GM20000 (cell line): ENCODE results near the gene NBPF1.
"Not testable (repeated sequence)": the region's sequence is repeated elsewhere in the genome, so short reads cannot be mapped to it uniquely, and the experiment has no call there.

Experiments
- DNase-seq: peaks from one replicate; pipeline ENCODE4 v3.0.0; 2012; ENCODE audit warnings: low spot score
- TF ChIP-seq, protein P1 (sequence below): IDR thresholded peaks from 2 replicates; pipeline ENCODE4 v1.5.1; 2012; ENCODE audit warnings: mild to moderate bottlenecking, control low read depth; ENCODE audit errors: extremely low read depth, missing control alignments

NBPF1 gene

DNA sequence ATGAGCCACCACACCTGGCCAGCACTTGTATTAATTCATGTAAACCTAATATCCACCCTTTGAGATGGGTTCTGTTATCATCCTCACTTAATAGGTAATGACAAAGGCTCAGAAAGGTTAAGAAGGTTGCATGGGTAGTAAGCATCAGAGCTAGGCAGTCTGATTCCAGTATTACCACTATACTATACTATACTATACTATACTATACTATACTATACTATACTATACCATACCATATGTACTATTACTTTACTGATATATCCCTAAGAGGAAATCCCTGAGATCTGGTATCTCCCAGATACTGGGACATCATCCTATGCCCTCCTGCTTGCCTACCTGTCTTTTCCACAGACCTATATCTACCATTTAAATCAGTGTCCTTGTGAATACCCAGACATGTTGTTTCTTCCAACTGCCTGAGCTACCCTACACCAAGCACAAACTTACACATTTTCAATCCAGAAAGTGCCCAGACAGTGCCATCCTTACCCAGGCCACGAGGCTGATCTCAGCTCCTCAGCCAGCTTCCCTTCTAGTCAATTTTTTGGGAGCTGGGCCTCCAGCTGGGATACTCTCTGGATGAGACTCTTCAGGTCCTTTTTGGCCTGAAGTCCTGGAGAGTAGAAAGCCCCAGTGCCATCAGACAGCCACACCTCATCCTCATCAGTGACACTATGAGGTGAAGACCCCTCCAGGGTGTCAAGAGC is 63.0 kb downstream of the NBPF1 start:
- DNase-seq = not testable (repeated sequence)

DNA sequence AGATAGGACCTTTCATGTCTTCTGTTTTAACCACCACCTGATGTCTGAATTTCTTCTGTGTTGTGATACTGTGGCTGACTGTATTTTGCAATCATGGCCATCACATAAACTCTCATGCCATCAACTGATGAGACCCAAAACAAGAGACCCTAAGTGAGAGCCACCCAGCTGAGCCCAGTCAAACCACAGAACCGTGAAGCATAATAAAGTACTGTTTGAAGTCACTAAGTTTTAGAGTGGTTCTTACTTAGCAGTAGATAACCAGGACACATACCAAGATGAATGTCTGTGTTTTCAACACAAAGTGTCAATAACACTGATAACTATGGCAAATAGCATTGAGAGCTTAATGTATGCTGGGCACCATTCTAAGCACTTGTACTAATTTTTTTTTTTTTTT is 63.8 kb downstream of the NBPF1 start:
- not testable (repeated sequence) for DNase-seq

DNA sequence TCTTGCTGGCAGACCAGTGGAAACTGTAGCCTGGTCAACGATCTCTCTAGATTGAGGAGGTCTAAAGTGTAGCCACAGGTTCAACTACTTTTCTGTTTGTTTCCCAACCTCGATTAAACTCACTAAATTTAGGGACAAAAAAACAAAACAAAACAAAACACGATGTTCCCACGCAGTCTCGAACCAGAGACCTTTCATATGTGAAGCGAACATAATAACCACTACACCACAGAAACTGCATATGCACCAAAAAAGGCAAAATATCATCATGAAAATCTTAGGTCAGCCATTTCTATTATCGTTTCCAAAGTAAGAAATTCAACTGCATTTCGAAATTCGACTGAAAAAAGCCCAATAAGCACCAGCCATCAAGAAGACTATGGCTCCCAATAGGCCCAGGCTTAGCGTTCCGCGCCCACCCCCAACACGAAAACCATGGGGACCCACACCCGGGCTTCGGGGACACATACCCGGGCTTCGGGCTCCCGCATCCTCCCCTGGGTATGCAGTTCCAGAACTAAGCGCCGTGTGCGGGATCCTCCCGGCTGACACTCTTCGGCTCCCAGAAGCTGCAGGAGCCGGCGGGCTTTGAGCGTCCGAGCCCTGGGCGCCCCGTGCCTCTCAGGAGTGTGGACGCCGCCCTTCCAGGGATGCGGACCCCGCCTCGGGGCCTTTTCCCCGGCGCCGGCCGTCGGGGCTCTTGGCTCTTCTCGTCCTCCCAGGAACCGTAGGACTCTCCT is 65.7 kb downstream of the NBPF1 start:
- not testable (repeated sequence) for DNase-seq

DNA sequence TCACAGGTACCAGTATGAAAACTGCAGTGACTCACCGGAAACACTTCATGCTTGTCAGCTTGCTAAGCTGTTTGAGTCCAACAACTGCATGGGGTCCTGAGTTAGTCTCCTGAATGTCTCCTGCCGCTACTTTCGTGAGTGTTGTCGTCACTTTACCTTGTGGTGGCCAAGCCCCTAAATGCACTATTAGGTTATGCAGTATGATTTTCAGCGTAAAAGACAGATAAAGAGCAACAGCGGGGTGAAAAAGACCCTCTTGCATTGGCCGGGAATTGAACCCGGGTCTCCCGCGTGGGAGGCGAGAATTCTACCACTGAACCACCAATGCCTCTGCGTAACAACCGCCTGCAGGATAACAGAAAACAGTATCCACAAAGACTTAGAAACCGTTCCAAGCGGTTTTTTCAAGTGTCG is 67.7 kb downstream of the NBPF1 start:
- not testable (repeated sequence) for DNase-seq

DNA sequence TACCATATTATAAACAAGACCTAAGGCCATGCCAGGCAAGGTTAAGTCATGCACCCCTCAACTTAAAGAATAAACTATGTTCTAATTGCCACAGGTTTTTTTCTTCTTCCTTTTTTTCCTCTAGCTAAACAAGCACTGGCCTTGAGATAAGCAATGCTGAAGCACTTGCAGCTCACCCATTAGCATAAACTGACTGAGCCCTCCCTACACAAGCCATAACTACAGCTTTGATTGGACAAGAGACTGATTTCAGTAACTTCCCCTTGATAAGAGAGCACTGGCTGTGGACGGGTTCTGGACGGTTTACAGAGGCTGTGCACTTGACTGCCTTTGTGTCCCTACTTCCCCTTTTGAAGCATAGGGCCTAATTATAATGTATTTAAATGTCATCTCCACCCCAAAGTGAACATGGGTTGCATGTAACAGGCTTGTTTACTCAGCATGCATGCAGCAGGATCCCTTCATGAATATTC is 72.9 kb downstream of the NBPF1 start:
- not testable (repeated sequence) for DNase-seq

DNA sequence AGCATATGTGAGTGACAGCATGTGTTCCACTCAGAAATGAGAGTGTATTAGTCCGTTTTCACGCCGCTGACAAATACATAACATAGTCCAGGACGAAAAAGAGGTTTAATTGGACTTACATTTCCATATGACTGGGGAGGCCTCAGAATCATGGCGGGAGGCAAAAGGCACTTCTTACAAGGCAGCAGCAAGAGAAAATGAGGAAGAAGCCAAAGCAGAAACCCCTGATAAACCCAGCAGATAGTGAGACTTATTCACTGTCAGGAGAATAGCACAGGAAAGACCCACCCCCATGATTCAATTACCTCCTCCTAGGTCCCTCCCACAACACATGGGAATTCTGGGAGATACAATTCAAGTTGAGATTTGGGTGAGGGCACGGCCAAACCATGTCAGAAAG is 75.8 kb downstream of the NBPF1 start:
- DNase-seq = not testable (repeated sequence)

DNA sequence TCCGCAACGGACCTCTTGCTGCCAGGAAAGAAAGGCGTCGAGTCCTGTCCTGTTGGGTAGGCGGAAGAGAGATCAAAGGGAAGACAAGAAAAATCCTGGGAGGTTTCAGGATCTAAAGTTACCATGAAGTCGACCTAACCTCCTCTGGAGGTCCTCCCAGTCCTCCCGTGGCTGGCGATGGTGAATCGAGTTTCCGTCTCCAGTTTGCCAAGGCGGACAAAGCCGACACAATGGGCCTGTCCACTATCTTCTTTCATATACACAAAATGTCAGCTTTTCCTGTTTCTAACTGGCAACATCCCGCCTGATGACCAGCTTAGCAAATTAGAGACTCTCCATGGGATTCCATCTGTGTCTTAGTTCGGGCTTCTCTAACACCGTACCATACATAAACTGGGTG is 76.6 kb downstream of the NBPF1 start:
- not testable (repeated sequence) for DNase-seq

DNA sequence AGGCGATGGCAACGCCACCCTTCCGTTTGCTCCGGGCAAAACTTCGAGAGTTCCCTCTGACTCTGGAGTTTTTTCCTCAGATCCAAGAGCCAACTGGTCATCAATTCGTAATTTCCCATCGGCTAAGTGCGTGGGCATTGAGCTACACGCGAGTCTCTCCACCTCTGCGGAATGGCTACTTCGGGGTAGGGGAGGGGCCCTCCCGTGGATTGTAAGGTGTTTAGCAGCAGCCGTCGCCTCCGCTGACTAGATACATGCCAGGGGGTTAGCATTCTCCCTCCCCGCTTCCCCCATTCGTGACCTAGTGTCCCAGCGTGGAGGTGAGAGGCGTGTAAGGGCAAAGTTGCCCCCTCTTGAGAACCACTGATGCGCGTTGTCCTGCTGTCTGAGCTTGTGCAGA is 77.5 kb downstream of the NBPF1 start:
- DNase-seq = not testable (repeated sequence)

DNA sequence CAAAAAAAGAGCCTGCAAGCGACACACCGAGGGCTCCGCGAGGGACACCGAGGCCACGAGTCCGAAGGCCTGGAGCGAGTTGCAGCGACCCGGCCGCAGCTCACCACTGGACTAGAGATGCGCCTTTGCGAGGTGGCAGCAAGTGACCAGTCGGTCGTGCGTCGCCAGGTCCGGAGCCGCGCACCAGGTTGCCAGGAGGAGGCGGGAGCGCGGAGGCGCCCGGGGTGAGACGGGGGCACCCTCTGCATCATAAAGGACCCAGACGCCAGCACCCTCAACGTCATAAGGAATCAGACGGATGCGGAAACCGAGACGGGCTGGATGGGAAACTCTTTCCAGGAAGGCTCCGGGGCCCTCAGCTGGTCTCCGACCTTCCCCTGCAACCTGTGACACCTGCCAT is 77.9 kb downstream of the NBPF1 start:
- not testable (repeated sequence) for DNase-seq

DNA sequence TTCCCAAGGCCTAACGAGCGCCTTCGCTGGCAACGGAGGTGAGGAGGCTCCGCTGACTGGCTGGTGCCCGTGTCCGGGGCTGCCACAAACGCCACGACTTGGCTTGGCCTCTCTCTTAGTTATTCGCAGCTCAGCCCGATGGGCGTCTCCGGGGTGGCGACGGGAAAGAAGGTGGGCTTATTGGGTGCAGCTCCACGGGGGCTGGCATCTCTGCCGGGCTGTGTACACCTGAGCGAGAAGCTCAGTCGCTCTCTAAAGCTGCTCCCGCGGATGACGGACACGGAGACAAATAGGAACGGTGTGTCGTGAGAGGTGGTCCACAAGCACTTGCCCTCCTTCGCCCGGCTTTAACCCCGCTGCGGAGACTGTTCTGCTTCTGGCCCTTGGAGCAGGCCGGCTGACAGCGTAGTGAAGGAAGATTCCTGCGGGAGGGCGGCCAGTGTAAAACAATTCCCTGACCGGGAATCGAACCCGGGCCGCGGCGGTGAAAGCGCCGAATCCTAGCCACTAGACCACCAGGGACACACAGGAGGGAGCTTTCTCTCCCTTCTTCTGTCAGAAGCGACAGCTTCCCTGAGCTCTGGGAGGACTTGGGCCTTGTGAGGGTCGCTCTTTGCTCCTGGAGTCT is 78.4 kb downstream of the NBPF1 start:
- DNase-seq = not testable (repeated sequence)

DNA sequence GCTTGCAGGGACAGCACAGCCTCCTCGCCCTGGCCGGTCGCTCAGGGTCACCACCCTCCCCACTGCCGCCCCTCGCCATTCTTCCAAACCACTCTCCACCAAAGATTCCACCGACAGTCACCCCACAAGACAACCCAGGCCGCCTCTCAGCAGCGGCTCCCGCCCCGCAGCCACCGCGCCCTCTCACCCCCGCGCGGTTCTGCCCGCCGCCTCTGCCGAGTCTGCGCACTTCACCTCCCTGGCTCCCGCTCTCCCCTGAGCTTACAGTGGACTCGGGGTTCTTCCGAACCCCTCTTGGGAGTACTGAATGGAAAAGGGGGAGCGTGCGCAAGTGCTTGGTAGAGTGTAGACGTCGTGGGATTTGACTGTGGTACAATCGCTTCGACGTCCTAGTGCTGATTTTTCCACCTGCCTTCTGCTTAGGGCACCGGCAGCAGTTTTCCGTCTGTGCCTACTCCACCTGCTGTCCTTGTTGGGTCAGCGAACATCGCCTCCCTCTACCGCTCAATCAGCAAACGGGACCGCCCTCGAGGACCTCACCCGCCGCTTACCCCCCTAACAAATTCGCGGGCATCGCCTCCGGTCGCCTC is 79.0 kb downstream of the NBPF1 start:
- not testable (repeated sequence) for DNase-seq

DNA sequence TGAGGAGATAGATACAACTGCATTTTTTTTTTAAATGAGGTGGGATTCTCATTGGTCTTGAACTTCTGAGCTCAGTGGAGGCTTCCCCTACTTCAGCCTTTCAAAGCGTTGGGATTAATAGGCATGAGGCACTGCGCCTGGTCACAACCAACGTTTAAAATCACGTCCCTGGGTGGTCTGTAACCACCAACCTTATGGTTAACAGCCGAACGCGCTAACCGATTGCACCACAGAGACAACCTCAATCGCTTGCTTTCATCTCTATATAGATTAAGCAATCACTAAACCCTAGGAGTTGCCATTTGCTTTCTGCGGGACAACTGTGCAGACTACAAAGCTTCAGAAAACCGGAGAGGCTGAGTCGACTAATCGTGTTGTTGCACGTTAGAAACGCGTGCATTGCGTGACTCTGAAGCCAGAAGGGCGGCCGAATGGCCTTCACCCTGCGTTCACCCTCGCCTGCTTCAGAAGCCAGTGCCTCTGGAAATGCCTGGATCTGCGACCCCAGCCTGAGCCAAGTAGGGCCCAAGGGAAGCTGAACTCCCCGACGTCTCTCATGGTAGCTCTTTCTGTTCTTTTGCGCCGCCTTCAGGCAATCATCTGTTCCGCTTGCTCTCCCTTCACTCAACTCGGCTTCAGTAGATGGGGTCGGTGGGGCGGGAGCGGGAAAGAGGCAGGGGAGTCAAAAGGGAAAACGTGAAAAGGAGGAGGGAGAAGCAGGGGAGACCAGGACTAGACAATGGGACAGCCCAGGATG is 81.0 kb downstream of the NBPF1 start:
- not testable (repeated sequence) for DNase-seq

DNA sequence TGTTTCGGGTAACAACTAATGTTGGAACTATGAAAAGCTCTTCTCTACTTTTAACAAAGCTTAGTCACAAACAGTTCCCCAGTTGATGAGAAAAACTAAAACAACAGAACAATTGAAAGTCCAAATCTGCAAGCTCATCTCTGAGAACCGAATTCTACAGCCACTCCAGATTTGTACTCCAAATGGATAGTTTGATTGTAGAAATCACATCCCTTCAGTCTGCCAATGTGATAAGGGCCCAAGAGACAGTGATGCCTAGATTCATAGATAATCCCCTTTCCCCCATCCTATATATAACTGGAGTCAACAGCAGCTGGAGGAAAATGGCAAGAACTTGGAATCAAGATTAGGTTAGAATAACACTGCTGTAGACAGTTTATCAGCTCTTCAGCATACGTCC is 85.0 kb downstream of the NBPF1 start:
- DNase-seq = not testable (repeated sequence)

DNA sequence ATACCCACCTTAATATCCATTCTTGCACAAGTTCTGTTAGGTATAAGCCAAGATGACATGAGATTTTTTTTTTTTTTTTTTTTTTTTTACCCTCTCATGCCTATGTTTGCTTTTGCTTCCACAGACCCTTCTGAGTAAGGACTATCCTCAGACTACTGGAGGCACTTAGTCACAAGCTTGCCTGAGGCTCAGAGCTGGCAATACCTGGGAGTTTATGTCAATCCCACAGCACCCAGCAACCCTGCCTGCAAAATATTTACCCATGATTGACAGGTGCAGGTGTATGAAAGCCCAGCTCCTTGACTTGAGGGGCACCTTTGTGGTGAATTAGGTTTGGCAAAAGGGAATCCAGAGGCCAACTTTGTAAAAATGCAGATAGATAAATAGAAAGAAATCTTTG is 87.6 kb downstream of the NBPF1 start:
- not testable (repeated sequence) for DNase-seq

DNA sequence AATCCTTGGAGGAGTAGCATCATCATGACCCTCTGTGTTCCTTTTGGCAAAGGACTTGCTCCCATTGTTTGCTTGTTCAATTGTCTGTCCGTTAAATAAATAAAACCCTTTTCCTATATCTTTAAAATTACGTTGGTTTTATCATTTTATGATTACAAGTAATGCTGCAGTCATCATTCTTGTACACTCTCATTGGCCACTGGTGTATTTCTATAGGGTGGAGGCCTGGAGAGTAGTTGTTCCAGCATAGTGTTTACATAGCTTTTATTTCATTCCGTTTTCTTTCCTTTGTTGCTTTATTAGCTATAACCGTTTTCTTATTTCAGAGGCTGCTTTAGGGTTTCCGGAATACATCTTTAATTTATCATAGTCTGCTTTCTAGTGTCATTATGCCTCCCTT is 91.7 kb downstream of the NBPF1 start:
- DNase-seq = not testable (repeated sequence)

DNA sequence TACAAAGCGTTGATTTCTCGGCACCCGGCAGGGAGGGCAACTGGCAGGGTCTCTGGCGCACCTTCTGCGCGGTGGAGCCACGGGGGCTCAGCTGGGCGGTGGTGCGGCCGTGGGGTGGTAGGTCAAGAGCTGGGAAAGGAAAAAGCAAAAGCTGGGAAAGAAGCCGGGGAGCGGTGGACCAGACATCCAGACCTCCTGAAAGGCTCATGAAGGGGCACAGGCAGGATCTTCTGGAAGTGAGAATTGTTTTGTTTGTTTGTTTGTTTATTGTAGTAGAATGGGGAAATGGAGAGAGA is 92.1 kb downstream of the NBPF1 start:
- TF ChIP-seq, protein P1, sequence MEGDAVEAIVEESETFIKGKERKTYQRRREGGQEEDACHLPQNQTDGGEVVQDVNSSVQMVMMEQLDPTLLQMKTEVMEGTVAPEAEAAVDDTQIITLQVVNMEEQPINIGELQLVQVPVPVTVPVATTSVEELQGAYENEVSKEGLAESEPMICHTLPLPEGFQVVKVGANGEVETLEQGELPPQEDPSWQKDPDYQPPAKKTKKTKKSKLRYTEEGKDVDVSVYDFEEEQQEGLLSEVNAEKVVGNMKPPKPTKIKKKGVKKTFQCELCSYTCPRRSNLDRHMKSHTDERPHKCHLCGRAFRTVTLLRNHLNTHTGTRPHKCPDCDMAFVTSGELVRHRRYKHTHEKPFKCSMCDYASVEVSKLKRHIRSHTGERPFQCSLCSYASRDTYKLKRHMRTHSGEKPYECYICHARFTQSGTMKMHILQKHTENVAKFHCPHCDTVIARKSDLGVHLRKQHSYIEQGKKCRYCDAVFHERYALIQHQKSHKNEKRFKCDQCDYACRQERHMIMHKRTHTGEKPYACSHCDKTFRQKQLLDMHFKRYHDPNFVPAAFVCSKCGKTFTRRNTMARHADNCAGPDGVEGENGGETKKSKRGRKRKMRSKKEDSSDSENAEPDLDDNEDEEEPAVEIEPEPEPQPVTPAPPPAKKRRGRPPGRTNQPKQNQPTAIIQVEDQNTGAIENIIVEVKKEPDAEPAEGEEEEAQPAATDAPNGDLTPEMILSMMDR = no peak
- no peak for DNase-seq

DNA sequence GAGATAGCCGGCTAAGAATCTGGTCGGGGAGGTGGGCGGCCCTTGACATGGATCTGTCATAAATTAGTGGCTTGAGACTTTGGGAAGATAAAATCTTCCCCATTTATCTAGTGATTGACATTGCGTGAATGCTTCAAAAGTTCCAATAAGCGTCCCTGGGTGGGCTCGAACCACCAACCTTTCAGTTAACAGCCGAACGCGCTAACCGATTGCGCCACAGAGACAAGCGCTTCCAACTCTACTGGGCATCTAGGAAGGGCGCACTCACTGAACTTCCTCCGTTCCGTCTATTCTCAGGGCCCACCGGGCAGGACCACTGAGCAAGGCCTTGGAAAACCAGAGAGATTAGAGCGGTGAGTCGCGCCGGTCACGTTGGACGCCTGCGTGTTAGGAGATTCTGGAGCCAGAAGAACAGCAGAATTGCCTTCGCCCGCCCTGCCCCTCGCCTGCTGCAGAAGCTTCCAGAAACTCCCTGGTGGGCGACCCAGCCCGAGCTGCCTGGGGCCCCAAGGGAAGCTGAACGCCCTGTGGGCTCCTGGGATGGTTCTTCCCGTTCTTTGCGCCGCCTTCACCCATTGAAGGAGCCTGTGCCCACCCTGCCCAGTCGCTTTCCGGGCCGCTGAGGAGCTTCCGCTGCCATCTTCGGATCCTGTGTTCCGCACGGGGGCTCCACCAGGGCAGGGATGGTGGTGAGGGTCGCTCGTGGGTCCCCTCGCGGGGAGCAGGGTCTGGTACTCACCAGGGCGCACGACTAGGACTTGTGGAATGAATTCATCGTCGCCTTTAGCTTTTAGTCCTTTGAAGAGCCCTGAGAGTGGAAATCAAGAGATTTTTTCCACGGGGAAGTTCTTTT is 92.7 kb downstream of the NBPF1 start:
- DNase-seq = not testable (repeated sequence)

DNA sequence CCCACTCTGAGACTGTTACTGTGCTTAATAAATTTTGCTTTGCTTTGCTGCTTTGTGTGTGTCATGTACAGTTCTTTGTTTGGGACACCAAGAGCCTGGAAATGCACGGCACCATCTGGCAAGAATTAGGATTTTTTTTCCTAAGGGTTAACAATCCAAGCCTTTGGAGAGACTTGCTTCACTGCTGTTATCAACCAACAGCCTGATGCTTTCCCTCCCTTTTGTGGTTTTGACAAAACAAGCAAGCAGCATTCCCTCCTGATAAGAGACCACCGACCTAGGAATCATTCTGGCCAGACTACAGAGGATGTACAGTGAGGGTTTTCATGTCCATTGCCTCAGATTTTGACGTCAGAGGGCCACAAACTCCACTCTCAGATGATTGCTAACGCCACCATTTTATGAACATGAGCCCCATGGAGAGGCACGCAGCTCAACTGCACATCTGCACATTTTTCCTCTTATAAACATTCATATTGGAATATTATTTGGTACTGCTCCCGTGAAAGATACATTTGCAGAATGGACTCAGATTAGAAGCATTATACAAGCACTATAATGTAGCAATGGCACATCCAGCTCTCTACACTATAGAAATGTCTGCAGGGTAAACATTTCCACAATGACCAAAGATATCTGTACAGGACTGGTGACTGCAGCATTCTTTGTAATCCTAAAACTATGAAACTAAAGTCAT is 94.0 kb downstream of the NBPF1 start:
- not testable (repeated sequence) for DNase-seq
